ENCODE data around the gene SPRY1. TPM values are rescaled to one million over a fixed set of nuclear protein-coding genes. Genes with fewer than 3 reads are reported as not detected.

The SPRY1 gene
- total RNA-seq, 2 donors from 2014 or later, result 9.1 to 18.5 TPM

- no peak for DNase-seq
- no peaks in the 10 kb centered on the region for H3K4me1 ChIP-seq (ENCODE audit: control insufficient read depth, insufficient read depth, low read length)
- H3K9me3 Mint-ChIP-seq, result no peaks in the 10 kb centered on the region
- no peaks in the 10 kb centered on the region for H3K36me3 Mint-ChIP-seq (ENCODE audit: low read depth)
- TF ChIP-seq, protein P1, sequence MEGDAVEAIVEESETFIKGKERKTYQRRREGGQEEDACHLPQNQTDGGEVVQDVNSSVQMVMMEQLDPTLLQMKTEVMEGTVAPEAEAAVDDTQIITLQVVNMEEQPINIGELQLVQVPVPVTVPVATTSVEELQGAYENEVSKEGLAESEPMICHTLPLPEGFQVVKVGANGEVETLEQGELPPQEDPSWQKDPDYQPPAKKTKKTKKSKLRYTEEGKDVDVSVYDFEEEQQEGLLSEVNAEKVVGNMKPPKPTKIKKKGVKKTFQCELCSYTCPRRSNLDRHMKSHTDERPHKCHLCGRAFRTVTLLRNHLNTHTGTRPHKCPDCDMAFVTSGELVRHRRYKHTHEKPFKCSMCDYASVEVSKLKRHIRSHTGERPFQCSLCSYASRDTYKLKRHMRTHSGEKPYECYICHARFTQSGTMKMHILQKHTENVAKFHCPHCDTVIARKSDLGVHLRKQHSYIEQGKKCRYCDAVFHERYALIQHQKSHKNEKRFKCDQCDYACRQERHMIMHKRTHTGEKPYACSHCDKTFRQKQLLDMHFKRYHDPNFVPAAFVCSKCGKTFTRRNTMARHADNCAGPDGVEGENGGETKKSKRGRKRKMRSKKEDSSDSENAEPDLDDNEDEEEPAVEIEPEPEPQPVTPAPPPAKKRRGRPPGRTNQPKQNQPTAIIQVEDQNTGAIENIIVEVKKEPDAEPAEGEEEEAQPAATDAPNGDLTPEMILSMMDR (conservative IDR thresholded peaks at IDR 0.05), result no peak
- H3K27ac ChIP-seq (ENCODE audit: low read depth, low read length), result no peak overlapping the region
- no peaks in the 10 kb centered on the region for H3K36me3 ChIP-seq (ENCODE audit: control insufficient read depth, insufficient read depth, low read length)
- H3K4me1 Mint-ChIP-seq, result peaks cover 4% of the 10 kb centered on the region
- 85 to 96% methylated on average over 2 to 4 of the region's 4 CpGs for WGBS, 2 experiments (ENCODE audit: insufficient coverage in 1 of 2, insufficient read length in 1 of 2)
- H3K27ac Mint-ChIP-seq, result no peak overlapping the region
- no peaks in the 10 kb centered on the region for H3K27me3 ChIP-seq (ENCODE audit: control insufficient read depth, insufficient read depth, low read length, poor library complexity, severe bottlenecking)
- no peaks in the 10 kb centered on the region for H3K9me3 ChIP-seq (ENCODE audit: control insufficient read depth, low read length)
- H3K27me3 Mint-ChIP-seq (ENCODE audit: insufficient read depth), result no peaks in the 10 kb centered on the region
- H3K4me3 Mint-ChIP-seq, result no peak overlapping the region
- no peak overlapping the region for H3K9ac ChIP-seq (ENCODE audit: extremely low read depth, low read length, poor library complexity, severe bottlenecking)
- no peak overlapping the region for H3K4me3 ChIP-seq (ENCODE audit: low read length)
Observed at GRCh38 chr4:123386609-123387008, 10.0 kb upstream of the SPRY1 start.

DNA sequence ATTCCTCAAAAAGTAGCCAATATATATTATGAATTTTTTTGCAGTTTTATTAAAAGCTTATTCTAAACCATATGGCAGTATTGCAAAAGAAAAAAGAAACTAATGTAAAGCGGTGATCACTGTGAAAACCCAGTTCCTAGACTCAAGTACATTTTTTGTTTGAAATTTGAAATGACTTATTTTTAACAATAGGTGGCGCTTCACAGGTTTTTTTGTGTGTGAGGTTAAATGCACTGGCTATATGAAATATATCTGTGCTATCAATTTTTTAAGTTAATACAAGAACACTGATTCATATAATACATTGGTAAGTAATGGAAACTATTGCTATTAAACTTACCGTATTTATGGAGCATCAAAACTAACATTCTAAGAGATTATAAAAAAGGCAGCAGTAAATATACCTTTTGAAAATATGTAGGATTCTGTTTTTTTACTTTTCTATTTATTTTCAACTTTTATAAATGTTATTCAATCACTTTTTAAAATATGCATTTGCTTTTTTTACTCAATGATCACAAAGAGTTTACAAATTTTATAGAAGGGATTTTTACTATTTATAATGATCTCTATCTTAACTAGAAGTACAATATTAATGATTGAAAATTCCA lies 5.6 kb upstream of the SPRY1 start:
- no peaks in the 10 kb centered on the region for H3K4me1 ChIP-seq (ENCODE audit: control insufficient read depth, insufficient read depth, low read length)
- no peak for DNase-seq
- H3K4me1 Mint-ChIP-seq, result peaks cover 1% of the 10 kb centered on the region
- H3K9me3 Mint-ChIP-seq, result no peaks in the 10 kb centered on the region
- H3K36me3 Mint-ChIP-seq (ENCODE audit: low read depth), result no peaks in the 10 kb centered on the region
- no peak overlapping the region for H3K27ac ChIP-seq (ENCODE audit: low read depth, low read length)
- WGBS, 2 experiments (ENCODE audit: insufficient coverage in 1 of 2, insufficient read length in 1 of 2), result 61% methylated on average over 3 of the region's 3 CpGs; no CpG with 5 or more reads in 1 of the 2 experiments
- TF ChIP-seq, protein P1 (conservative IDR thresholded peaks at IDR 0.05), result peak; percentile 75
- H3K36me3 ChIP-seq (ENCODE audit: control insufficient read depth, insufficient read depth, low read length), result no peaks in the 10 kb centered on the region
- no peaks in the 10 kb centered on the region for H3K9me3 ChIP-seq (ENCODE audit: control insufficient read depth, low read length)
- H3K27me3 Mint-ChIP-seq (ENCODE audit: insufficient read depth), result no peaks in the 10 kb centered on the region
- no peak overlapping the region for H3K9ac ChIP-seq (ENCODE audit: extremely low read depth, low read length, poor library complexity, severe bottlenecking)
- no peak overlapping the region for H3K27ac Mint-ChIP-seq
- no peak overlapping the region for H3K4me3 Mint-ChIP-seq
- H3K27me3 ChIP-seq (ENCODE audit: control insufficient read depth, insufficient read depth, low read length, poor library complexity, severe bottlenecking), result no peaks in the 10 kb centered on the region
- no peak overlapping the region for H3K4me3 ChIP-seq (ENCODE audit: low read length)

DNA sequence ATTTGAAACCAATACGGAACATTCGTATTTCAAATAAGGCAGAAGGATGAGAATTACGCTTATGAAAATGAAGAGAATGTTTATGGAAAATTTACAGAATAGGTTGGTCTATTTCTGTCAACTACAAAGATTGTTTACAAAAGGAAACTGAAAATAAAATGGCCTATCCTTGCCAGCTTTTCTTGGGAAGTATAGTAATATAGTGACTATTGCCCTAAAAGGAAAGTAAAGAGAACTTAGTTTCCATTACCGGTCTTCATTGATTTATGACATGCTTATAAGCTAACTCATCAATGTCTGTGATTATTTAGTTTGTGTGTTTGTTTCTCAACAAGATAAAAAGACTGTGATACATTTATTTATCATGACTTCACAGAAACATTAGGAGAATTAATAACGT lies 2.9 kb upstream of the SPRY1 start:
- Histone ChIP-seq H3K4me1 (ENCODE audit: control insufficient read depth, insufficient read depth, low read length) (no peaks in the 10 kb centered on the region), H3K27ac (ENCODE audit: low read depth, low read length) (no peak overlapping the region), H3K9ac (ENCODE audit: extremely low read depth, low read length, poor library complexity, severe bottlenecking) (no peak overlapping the region), H3K9me3 (ENCODE audit: control insufficient read depth, low read length) (no peaks in the 10 kb centered on the region), H3K36me3 (ENCODE audit: control insufficient read depth, insufficient read depth, low read length) (no peaks in the 10 kb centered on the region), H3K4me3 (ENCODE audit: low read length) (no peak overlapping the region), H3K27me3 (ENCODE audit: control insufficient read depth, insufficient read depth, low read length, poor library complexity, severe bottlenecking) (no peaks in the 10 kb centered on the region)
- Mint-ChIP-seq H3K27me3 (ENCODE audit: insufficient read depth) (no peaks in the 10 kb centered on the region), H3K4me1 (peaks cover 4% of the 10 kb centered on the region), H3K27ac (no peak overlapping the region), H3K36me3 (ENCODE audit: low read depth) (no peaks in the 10 kb centered on the region), H3K9me3 (no peaks in the 10 kb centered on the region), H3K4me3 (no peak overlapping the region)
- 90 to 96% methylated on average over 4 to 5 of the region's 5 CpGs for WGBS, 2 experiments (ENCODE audit: insufficient coverage in 1 of 2, insufficient read length in 1 of 2)
- TF ChIP-seq, protein P1 (conservative IDR thresholded peaks at IDR 0.05), result no peak
- no peak for DNase-seq

All from endodermal cell (in vitro differentiated cells).